ENCODE results near the gene CRACDL. TPM values are rescaled to one million over a fixed set of nuclear protein-coding genes. Genes with fewer than 3 reads are reported as not detected.

The CRACDL gene
- total and polyA plus RNA-seq, 12 donors, result 1.2 to 7.9 (median 3.2) TPM

DNA sequence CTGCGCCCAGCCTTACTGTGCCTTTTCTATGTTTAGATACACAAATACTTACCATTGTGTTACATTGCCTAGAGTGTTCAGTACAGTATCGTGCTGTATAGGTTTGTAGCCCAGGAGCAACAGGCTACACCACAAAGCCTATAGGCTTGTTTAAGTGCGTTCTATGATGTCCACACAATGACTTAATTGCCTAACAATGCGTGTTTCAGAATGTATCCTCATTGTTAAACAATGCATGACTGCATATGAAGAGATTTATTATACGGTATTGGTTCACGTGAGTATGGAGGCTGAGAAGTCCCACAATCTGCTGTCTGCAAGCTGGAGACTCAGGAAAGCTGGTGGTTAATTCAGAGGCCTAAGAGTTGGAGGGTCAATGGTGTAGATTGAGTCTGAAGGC, 158.9 kb downstream of the CRACDL start:
- WGBS, 2 donors, result 94 to 97% methylated on average over 6 of the region's 6 CpGs

GRCh38 chr2:98776136-98776535, 159.9 kb downstream of the CRACDL start:
- TF ChIP-seq, protein P1, sequence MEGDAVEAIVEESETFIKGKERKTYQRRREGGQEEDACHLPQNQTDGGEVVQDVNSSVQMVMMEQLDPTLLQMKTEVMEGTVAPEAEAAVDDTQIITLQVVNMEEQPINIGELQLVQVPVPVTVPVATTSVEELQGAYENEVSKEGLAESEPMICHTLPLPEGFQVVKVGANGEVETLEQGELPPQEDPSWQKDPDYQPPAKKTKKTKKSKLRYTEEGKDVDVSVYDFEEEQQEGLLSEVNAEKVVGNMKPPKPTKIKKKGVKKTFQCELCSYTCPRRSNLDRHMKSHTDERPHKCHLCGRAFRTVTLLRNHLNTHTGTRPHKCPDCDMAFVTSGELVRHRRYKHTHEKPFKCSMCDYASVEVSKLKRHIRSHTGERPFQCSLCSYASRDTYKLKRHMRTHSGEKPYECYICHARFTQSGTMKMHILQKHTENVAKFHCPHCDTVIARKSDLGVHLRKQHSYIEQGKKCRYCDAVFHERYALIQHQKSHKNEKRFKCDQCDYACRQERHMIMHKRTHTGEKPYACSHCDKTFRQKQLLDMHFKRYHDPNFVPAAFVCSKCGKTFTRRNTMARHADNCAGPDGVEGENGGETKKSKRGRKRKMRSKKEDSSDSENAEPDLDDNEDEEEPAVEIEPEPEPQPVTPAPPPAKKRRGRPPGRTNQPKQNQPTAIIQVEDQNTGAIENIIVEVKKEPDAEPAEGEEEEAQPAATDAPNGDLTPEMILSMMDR (IDR thresholded peaks at IDR 0.05), result no peak
- Histone ChIP-seq H3K9me3 (peaks cover 0 to 5% (median 0%) of the 10 kb centered on the region in 11 donors), H3K4me1 (peaks cover 0 to 26% (median 10%) of the 10 kb centered on the region in 9 donors), H3K4me3 (no peak overlapping the region), H3K27ac (no peak overlapping the region), H3K27me3 (peaks cover 0 to 7% (median 0%) of the 10 kb centered on the region in 7 donors), H3K36me3 (no peaks in the 10 kb centered on the region)
- ATAC-seq (no peak), DNase-seq (no peak)
- WGBS, 2 donors, result 83 to 88% methylated on average over 1 of the region's 1 CpG
- intact Hi-C loops (cut with DNase I), result no loop called here

More for the DNA sequence above, 158.9 kb downstream of the CRACDL start:
- no peak for ATAC-seq
- DNase-seq, result no peak
- Histone ChIP-seq H3K4me3 (no peak overlapping the region), H3K9me3 (peaks cover 0 to 13% (median 6%) of the 10 kb centered on the region in 11 donors), H3K4me1 (peaks cover 0 to 16% (median 6%) of the 10 kb centered on the region in 9 donors), H3K27ac (no peak overlapping the region), H3K27me3 (peaks cover 0 to 7% (median 0%) of the 10 kb centered on the region in 7 donors), H3K36me3 (no peaks in the 10 kb centered on the region)
- TF ChIP-seq, protein P1 (IDR thresholded peaks at IDR 0.05), result no peak
- intact Hi-C loops (cut with DNase I), result no loop called here

DNA sequence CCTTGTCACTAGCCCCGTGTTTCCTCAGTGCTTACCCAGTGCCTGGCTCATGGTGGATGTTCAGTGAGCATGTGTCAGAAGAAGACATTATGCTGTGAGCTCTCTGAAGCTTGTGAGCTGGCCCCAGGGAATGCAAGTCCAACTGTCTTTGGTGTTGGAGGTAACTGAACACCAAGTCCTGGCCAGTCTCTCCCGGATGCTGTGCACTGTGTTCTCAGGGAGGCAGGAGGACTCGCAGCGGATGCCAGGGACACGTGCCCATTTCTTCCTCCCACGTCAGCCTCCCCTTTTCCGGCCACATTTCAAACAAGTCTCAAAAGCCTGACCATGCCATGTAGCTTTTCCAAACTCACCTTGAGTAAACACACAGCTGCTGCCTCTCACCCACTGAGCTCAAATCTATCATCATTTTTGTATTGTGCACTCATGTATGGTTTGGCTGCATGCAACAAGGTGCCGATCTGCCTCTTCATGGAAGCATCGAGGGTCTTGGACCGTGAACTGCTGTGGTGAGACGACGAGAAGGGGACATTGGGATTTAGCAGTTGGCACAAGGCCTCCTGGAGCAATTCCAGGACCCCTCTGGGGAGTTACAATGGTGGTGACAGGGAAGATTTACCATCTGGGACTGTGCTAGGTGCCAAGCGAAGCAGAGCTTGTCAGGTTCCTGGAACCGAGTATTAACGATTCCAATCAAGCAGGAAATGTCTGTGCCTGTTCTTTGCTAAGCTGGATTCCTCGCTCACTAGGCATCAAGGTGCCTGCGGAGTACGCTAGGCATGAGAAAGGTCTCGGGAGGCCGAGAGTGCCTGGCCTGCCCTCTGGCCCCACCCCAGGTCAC, 160.7 kb downstream of the CRACDL start:
- Histone ChIP-seq H3K4me1 (peaks cover 0 to 29% (median 10%) of the 10 kb centered on the region in 9 donors), H3K9me3 (no peaks in the 10 kb centered on the region), H3K4me3 (no peak overlapping the region), H3K36me3 (no peaks in the 10 kb centered on the region), H3K27me3 (peaks cover 0 to 7% (median 0%) of the 10 kb centered on the region in 7 donors), H3K27ac (no peak overlapping the region)
- ATAC-seq (no peak), DNase-seq (no peak)
- WGBS, 2 donors, result 78 to 81% methylated on average over 20 of the region's 20 CpGs
- intact Hi-C loops (cut with DNase I), result no loop called here
- TF ChIP-seq, protein P1 (IDR thresholded peaks at IDR 0.05), result no peak

- H3K36me3 ChIP-seq, result no peaks in the 10 kb centered on the region
- no peaks in the 10 kb centered on the region for H3K9me3 ChIP-seq
- H3K27me3 ChIP-seq, result peaks cover 0 to 7% (median 0%) of the 10 kb centered on the region in 7 donors
- H3K27ac ChIP-seq, result peak overlapping the region in 1 of 10 donors; percentile 85
- no peak overlapping the region for H3K4me3 ChIP-seq
- DNase-seq (no peak), ATAC-seq (no peak)
- intact Hi-C loops (cut with DNase I), result no loop called here
- 97 to 98% methylated on average over 4 of the region's 4 CpGs for WGBS, 2 donors
- TF ChIP-seq, protein P1 (IDR thresholded peaks at IDR 0.05), result no peak
- peaks cover 0 to 41% (median 10%) of the 10 kb centered on the region in 9 donors for H3K4me1 ChIP-seq
These were observed 162.1 kb downstream of the CRACDL start for GRCh38 chr2:98773907-98774306.

Data from heart right ventricle (tissue), 16 donors.